Stomach (tissue), 9 donors: ENCODE results near the gene VPS13D. TPM values are rescaled to one million over a fixed set of nuclear protein-coding genes. Genes with fewer than 3 reads are reported as not detected.

Experiments used
- DNase-seq, 2 donors: peaks; one replicate each; pipeline versions ENCODE4 v3.0.0 to v3.0.0-alpha.2; 2013 to 2019
- H3K27ac ChIP-seq, 5 donors: fragments of 200-600 bp in 4 of 5; sonication (generic) in 4 of 5; one replicate each; pipeline ENCODE4 v1.5.1; 2013 to 2019; ENCODE audit warnings: mild to moderate bottlenecking in 1 of 5, moderate library complexity in 1 of 5
- H3K27me3 ChIP-seq, 3 donors: fragments of 200-600 bp; sonication (generic); one replicate each; pipeline ENCODE4 v1.5.1; 2017 to 2019; ENCODE audit warnings: mixed run types in 1 of 3
- H3K36me3 ChIP-seq, 4 donors: fragments of 200-600 bp; sonication (generic); 1 replicate in 3 of 4; 2 replicates in 1 of 4; pipeline ENCODE4 v1.5.1; 2016 to 2019
- H3K4me1 ChIP-seq, 4 donors: fragments of 200-600 bp; sonication (generic); one replicate each; pipeline ENCODE4 v1.5.1; 2016 to 2019
- H3K4me3 ChIP-seq, 4 donors: fragments of 200-600 bp; sonication (generic) in 3 of 4; one replicate each; pipeline ENCODE4 v1.5.1; 2016 to 2019; ENCODE audit warnings: mild to moderate bottlenecking in 1 of 4
- H3K9me3 ChIP-seq, 4 donors: fragments of 200-600 bp; sonication (generic); one replicate each; pipeline ENCODE4 v1.5.1; 2016 to 2019
- CTCF ChIP-seq, 7 experiments: fragments of 450-650 bp in 4 of 7; fragments of 200-600 bp in 3 of 7; sonication (generic) in 3 of 7; IDR thresholded peaks; one replicate each; pipeline ENCODE4 v1.5.1; 2016 to 2019; ENCODE audit warnings: antibody characterized with exemption in 7 of 7, control low read depth in 2 of 7, mild to moderate bottlenecking in 1 of 7
- EP300 ChIP-seq: sonication (generic); formaldehyde crosslinking; IDR thresholded peaks from one replicate; pipeline ENCODE4 v1.6.1; 2017; ENCODE audit warnings: antibody characterized with exemption
- POLR2A ChIP-seq, 4 donors: fragments of 450-650 bp; IDR thresholded peaks; one replicate each; pipeline ENCODE4 v1.6.1; 2016; ENCODE audit warnings: antibody characterized with exemption in 4 of 4, control low read depth in 2 of 4, mild to moderate bottlenecking in 1 of 4, moderate library complexity in 1 of 4
- POLR2AphosphoS5 ChIP-seq, 3 donors: sonication (generic); formaldehyde crosslinking; IDR thresholded peaks; one replicate each; pipeline ENCODE4 v1.6.1; 2016; ENCODE audit warnings: antibody characterized with exemption in 3 of 3
- WGBS, 5 donors: extraction: QIAGEN DNeasy Blood & Tissue Kit in 3 of 5; methylation state at CpG; one replicate each; pipeline versions ENCODE4 v1.1.5 to v1.1.7; 2013 to 2018; 5-methylcytosine and 5-hydroxymethylcytosine counted together
- intact Hi-C: fragments of 100-400 bp; cut with DNase I; formaldehyde crosslinking; loops from one replicate; pipeline ENCODE4 v1.15.1; 2023; ENCODE audit warnings: low total_unique reads
- polyA plus RNA-seq, 3 donors: library from polyadenylated mRNA; stranded (reverse); fragments of 200-250 nt; gene quantifications; one replicate each; pipeline ENCODE4 v1.2.3, GENCODE V29; 2013
- total RNA-seq, 5 donors: library from RNA; depleted of rRNA; stranded (reverse); fragments of >200 nt; gene quantifications; one replicate each; pipeline versions ENCODE4 v1.1.0 to v1.2.3, GENCODE V29; 2014 to 2016
- donor health status: healthy with polysubstance abuse.
- donor health status: Bipolar disorder and iron deficiency.
- donor health status: healthy.

VPS13D gene
- total and polyA plus RNA-seq, 8 donors, result 6.7 to 106 (median 66.5) TPM

GRCh38 chr1:12485231-12486058, 255.6 kb downstream of the VPS13D start:
- peak in 1 of 2 donors; percentile 63 for DNase-seq
- no peaks in the 10 kb centered on the region for H3K27me3 ChIP-seq
- TF ChIP-seq POLR2A (IDR thresholded peaks at IDR 0.05) (no peak), POLR2AphosphoS5 (IDR thresholded peaks at IDR 0.05) (no peak), CTCF (IDR thresholded peaks at IDR 0.05) (no peak), EP300 (no peak)
- peak overlapping the region; percentile 3 to 52 (median 41) for H3K27ac ChIP-seq
- peaks cover 0 to 12% (median 3%) of the 10 kb centered on the region in 4 donors for H3K36me3 ChIP-seq
- no peaks in the 10 kb centered on the region for H3K9me3 ChIP-seq
- H3K4me1 ChIP-seq, result peaks cover 28 to 42% (median 35%) of the 10 kb centered on the region in 4 donors
- no peak overlapping the region for H3K4me3 ChIP-seq
- WGBS, 5 donors, result 45 to 66% (median 51%) methylated on average over 12 of the region's 12 CpGs
- intact Hi-C loops, result no loop called here

GRCh38 chr1:12486059-12486341, 256.2 kb downstream of the VPS13D start:
- intact Hi-C loops, result no loop called here
- Histone ChIP-seq H3K4me1 (peaks cover 23 to 36% (median 30%) of the 10 kb centered on the region in 4 donors), H3K4me3 (no peak overlapping the region), H3K27me3 (no peaks in the 10 kb centered on the region), H3K9me3 (no peaks in the 10 kb centered on the region), H3K27ac (peak overlapping the region in 4 of 5 donors; percentile 1 to 52 (median 46)), H3K36me3 (peaks cover 0 to 18% (median 7%) of the 10 kb centered on the region in 4 donors)
- DNase-seq, result no peak
- 70 to 83% (median 75%) methylated on average over 2 of the region's 2 CpGs for WGBS, 5 donors
- TF ChIP-seq POLR2AphosphoS5 (IDR thresholded peaks at IDR 0.05) (no peak), POLR2A (IDR thresholded peaks at IDR 0.05) (no peak), CTCF (IDR thresholded peaks at IDR 0.05) (no peak), EP300 (no peak)

GRCh38 chr1:12486401-12487005, 256.7 kb downstream of the VPS13D start:
- peak overlapping the region in 3 of 5 donors; percentile 41 to 52 (median 51) for H3K27ac ChIP-seq
- intact Hi-C loops, result no loop called here
- H3K4me3 ChIP-seq, result no peak overlapping the region
- peaks cover 18 to 31% (median 25%) of the 10 kb centered on the region in 4 donors for H3K4me1 ChIP-seq
- H3K27me3 ChIP-seq, result no peaks in the 10 kb centered on the region
- DNase-seq, result no peak
- TF ChIP-seq EP300, result no peak
- TF ChIP-seq POLR2A (IDR thresholded peaks at IDR 0.05), result no peak
- no peak for TF ChIP-seq CTCF (IDR thresholded peaks at IDR 0.05)
- no peak for TF ChIP-seq POLR2AphosphoS5 (IDR thresholded peaks at IDR 0.05)
- 52 to 66% (median 63%) methylated on average over 17 to 18 of the region's 18 CpGs for WGBS, 5 donors
- H3K9me3 ChIP-seq, result no peaks in the 10 kb centered on the region
- peaks cover 0 to 23% (median 11%) of the 10 kb centered on the region in 4 donors for H3K36me3 ChIP-seq

GRCh38 chr1:12487520-12487919, 257.7 kb downstream of the VPS13D start:
- TF ChIP-seq CTCF (IDR thresholded peaks at IDR 0.05) (no peak), POLR2AphosphoS5 (IDR thresholded peaks at IDR 0.05) (no peak), POLR2A (IDR thresholded peaks at IDR 0.05) (no peak), EP300 (no peak)

More at GRCh38 chr1:12487520-12487919, 257.7 kb downstream of the VPS13D start:
- Histone ChIP-seq H3K9me3 (no peaks in the 10 kb centered on the region), H3K4me3 (no peak overlapping the region), H3K4me1 (peaks cover 18 to 30% (median 22%) of the 10 kb centered on the region in 4 donors), H3K27me3 (no peaks in the 10 kb centered on the region), H3K36me3 (peaks cover 0 to 28% (median 11%) of the 10 kb centered on the region in 4 donors), H3K27ac (no peak overlapping the region)
- 95 to 99% (median 97%) methylated on average over 7 of the region's 7 CpGs for WGBS, 5 donors
- DNase-seq, result no peak
- intact Hi-C loops, result no loop called here
